ENCODE measurements around the gene ORC3. TPM values are rescaled to one million over a fixed set of nuclear protein-coding genes. Genes with fewer than 3 reads are reported as not detected.

Gene ORC3
- total RNA-seq, 2 experiments from 2014 or later, result 35.8 to 36.6 TPM

GRCh38 chr6:87639373-87639772 is 49.4 kb downstream of the ORC3 start:
- Mint-ChIP-seq H3K4me1 (ENCODE audit: low read depth) (no peaks in the 10 kb centered on the region), H3K36me3 (ENCODE audit: low read depth) (peaks cover 30% of the 10 kb centered on the region), H3K27me3 (no peaks in the 10 kb centered on the region), H3K27ac (no peak overlapping the region), H3K9me3 (no peaks in the 10 kb centered on the region), H3K4me3 (no peak overlapping the region)
- POLR2A ChIA-PET, result no interaction called here
- no peak for ATAC-seq
- DNase-seq, result no peak
- TF ChIP-seq, protein P1, sequence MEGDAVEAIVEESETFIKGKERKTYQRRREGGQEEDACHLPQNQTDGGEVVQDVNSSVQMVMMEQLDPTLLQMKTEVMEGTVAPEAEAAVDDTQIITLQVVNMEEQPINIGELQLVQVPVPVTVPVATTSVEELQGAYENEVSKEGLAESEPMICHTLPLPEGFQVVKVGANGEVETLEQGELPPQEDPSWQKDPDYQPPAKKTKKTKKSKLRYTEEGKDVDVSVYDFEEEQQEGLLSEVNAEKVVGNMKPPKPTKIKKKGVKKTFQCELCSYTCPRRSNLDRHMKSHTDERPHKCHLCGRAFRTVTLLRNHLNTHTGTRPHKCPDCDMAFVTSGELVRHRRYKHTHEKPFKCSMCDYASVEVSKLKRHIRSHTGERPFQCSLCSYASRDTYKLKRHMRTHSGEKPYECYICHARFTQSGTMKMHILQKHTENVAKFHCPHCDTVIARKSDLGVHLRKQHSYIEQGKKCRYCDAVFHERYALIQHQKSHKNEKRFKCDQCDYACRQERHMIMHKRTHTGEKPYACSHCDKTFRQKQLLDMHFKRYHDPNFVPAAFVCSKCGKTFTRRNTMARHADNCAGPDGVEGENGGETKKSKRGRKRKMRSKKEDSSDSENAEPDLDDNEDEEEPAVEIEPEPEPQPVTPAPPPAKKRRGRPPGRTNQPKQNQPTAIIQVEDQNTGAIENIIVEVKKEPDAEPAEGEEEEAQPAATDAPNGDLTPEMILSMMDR (IDR thresholded peaks at IDR 0.05), result no peak
- CTCF ChIA-PET, result interaction anchor here (1.5 kb wide), 1 partner anchor 46 kb away, joined by 3 read pairs; no protein-coding TSS in a partner anchor
- intact Hi-C loops (cut with micrococcal nuclease), result no loop called here

DNA sequence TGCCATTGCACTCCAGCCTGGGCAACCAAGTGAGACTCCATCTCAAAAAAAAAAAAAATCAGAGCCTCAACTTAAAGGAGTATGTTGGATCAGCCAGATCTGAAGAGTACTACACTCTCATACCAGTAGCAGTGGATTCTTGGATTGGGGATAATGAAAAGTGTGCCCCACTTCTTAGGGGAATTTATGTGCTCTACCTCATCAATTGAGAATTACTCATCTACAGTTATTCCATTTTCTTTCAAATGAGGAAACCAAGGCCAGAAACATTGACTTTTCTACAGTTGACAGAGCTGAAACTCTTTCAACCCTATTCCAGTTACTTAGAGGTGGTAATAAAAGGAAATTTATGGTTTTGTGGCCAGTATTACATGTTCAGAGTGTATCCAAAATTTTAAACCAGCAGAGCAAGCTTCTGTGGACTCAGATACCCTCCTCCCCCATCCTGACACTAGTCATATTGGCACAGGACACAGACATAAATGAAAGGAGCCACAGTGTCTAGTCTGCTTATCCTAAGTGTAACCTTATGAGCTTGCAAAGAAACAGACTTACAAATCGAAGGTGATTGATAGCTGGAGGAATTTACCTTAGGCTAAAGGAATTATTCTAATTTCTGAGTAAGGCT is 51.2 kb downstream of the ORC3 start:
- DNase-seq, result no peak
- intact Hi-C loops (cut with micrococcal nuclease), result no loop called here

DNA sequence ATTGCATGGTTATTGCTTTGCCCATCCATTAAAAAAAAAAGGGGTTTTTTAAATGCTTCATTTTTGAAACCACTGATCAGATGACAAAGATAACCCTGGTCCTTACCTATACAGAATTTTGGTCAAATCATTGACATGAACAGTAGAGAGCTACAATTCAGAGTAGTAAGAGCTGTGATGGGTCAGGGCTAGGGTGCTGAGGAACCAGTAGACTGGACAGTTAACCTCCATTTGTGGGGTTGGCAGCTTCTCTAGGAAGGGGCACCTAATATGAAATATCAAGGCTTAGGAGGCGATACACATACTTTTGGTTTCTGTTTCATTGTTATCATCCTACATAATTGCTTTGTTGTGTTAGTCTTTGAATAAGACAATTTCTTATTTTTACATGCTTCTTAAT is 55.1 kb downstream of the ORC3 start:
- peak overlapping the region; percentile 34 for H3K27ac Mint-ChIP-seq
- ChIA-PET POLR2A (interaction anchor here (0.7 to 1.3 kb wide), 2 partner anchors 10 to 1678 kb away, joined by 3 read pairs; no protein-coding TSS in a partner anchor), CTCF (interaction anchor here (0.7 kb wide), 1 partner anchor 139 kb away, joined by 3 read pairs; no protein-coding TSS in a partner anchor)
- DNase-seq (no peak), ATAC-seq (peak; percentile 49)
- no peaks in the 10 kb centered on the region for H3K27me3 Mint-ChIP-seq
- H3K4me3 Mint-ChIP-seq, result peak overlapping the region; percentile 56
- TF ChIP-seq, protein P1 (IDR thresholded peaks at IDR 0.05), result no peak
- intact Hi-C loops (cut with micrococcal nuclease), result no loop called here
- no peaks in the 10 kb centered on the region for H3K9me3 Mint-ChIP-seq
- peaks cover 8% of the 10 kb centered on the region for H3K4me1 Mint-ChIP-seq (ENCODE audit: low read depth)
- H3K36me3 Mint-ChIP-seq (ENCODE audit: low read depth), result peaks cover 17% of the 10 kb centered on the region

More for the DNA sequence above, 51.2 kb downstream of the ORC3 start:
- Mint-ChIP-seq H3K9me3 (no peaks in the 10 kb centered on the region), H3K36me3 (ENCODE audit: low read depth) (peaks cover 29% of the 10 kb centered on the region), H3K4me3 (no peak overlapping the region), H3K4me1 (ENCODE audit: low read depth) (peaks cover 8% of the 10 kb centered on the region), H3K27ac (no peak overlapping the region), H3K27me3 (no peaks in the 10 kb centered on the region)
- TF ChIP-seq, protein P1 (IDR thresholded peaks at IDR 0.05), result no peak
- CTCF ChIA-PET, result interaction anchor here (0.5 to 1.2 kb wide), 3 partner anchors 20 to 647 kb away, joined by 3 to 4 read pairs (median 4); no protein-coding TSS in a partner anchor
- peak; percentile 45 for ATAC-seq
- POLR2A ChIA-PET, result no interaction called here

DNA sequence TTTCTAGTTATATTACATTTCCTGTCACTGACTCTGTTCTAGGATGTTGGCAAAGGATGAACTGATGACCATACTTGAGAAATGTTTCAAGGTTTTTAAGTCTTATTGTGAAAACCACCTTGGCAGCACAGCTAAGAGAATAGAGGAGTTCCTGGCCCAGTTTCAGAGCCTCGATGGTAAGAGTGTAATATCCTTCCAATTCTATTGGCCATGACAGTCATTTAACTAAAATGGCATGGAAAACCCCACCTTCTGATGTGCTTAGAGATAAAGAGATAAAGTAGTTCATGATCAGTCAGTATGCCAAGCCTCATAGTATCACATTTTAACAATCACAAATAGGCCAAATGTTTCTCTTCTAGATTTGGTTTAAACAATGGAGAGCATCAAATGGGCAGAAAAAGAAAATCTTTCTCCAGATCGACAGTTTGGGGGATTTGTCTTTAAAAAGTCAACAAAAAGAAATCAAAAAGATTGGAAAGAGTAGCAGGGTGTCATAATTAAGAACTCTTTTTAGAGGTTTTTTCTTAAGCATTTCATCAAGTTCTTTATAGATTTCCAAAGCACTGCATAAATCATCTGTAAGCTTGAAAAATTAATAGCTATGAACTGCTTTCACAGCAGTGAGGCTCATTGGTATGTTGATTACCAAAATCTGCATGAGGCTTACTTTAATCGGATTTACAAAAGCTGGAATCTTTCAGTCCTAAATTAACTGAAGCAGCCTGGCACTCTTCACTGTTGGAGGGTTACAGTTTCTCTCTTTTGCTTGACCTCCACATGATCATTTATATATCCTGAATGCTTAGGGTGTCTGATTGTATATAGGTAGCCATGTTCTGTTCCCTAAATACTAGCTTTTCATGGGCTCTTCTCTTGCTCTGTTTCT is 63.4 kb downstream of the ORC3 start:
- Mint-ChIP-seq H3K27ac (peak overlapping the region; percentile 67), H3K4me3 (no peak overlapping the region), H3K9me3 (no peaks in the 10 kb centered on the region), H3K27me3 (no peaks in the 10 kb centered on the region), H3K4me1 (ENCODE audit: low read depth) (peaks cover 22% of the 10 kb centered on the region), H3K36me3 (ENCODE audit: low read depth) (peaks cover 45% of the 10 kb centered on the region)
- TF ChIP-seq, protein P1 (IDR thresholded peaks at IDR 0.05), result no peak
- ATAC-seq (peak; percentile 95), DNase-seq (peak; percentile 10)
- CTCF ChIA-PET, result no interaction called here
- POLR2A ChIA-PET, result no interaction called here
- intact Hi-C loops (cut with micrococcal nuclease), result no loop called here
